ENCODE measurements around the gene SHROOM3. TPM values are rescaled to one million over a fixed set of nuclear protein-coding genes. Genes with fewer than 3 reads are reported as not detected.
"Not testable (repeated sequence)": the region's sequence is repeated elsewhere in the genome, so short reads cannot be mapped to it uniquely, and the experiment has no call there.

SHROOM3 gene
- total and polyA plus RNA-seq, 2 donors, result 11.7 to 16.6 TPM

GRCh38 chr4:76596713-76597112 is 161.7 kb downstream of the SHROOM3 start:
- no peak overlapping the region for H3K27ac ChIP-seq (ENCODE audit: low read depth)
- no peaks in the 10 kb centered on the region for H3K36me3 ChIP-seq (ENCODE audit: insufficient read depth)
- 81% methylated on average over 5 of the region's 5 CpGs for WGBS
- H3K4me3 ChIP-seq (ENCODE audit: low read depth, low read length), result no peak overlapping the region
- H3K4me1 ChIP-seq (ENCODE audit: insufficient read depth), result no peaks in the 10 kb centered on the region
- no peak for DNase-seq (ENCODE audit: extremely low spot score)

- 52% methylated on average over 5 of the region's 5 CpGs for WGBS
These were observed 162.5 kb downstream of the SHROOM3 start for GRCh38 chr4:76597423-76597979.

GRCh38 chr4:76600447-76600846 is 165.4 kb downstream of the SHROOM3 start:
- no peak for DNase-seq (ENCODE audit: extremely low spot score)
- Histone ChIP-seq H3K4me3 (ENCODE audit: low read depth, low read length) (no peak overlapping the region), H3K36me3 (ENCODE audit: insufficient read depth) (no peaks in the 10 kb centered on the region), H3K4me1 (ENCODE audit: insufficient read depth) (no peaks in the 10 kb centered on the region), H3K27ac (ENCODE audit: low read depth) (no peak overlapping the region)
- WGBS, result 60% methylated on average over 2 of the region's 2 CpGs

More at GRCh38 chr4:76597423-76597979, 162.5 kb downstream of the SHROOM3 start:
- no peak for DNase-seq (ENCODE audit: extremely low spot score)
- Histone ChIP-seq H3K4me3 (ENCODE audit: low read depth, low read length) (no peak overlapping the region), H3K4me1 (ENCODE audit: insufficient read depth) (no peaks in the 10 kb centered on the region), H3K27ac (ENCODE audit: low read depth) (no peak overlapping the region), H3K36me3 (ENCODE audit: insufficient read depth) (no peaks in the 10 kb centered on the region)

DNA sequence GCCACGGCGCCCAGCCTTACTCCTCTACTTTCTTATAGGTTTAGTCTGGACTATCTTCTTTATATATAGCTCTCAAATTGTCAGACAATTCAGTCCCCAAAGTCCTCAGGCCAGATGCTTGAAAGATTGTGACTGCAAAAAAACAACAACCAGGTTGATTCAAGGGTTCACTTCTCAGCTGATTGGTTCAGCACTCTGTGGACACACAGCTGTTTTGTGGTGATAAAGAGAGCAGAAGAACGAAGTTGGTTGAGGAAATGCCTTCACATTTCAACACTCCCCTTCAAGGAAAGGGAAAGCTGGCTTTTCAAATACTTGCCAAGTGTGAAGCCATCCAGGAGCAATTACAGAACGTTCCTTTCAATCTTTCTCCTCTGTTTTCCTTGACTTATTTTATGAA is 166.8 kb downstream of the SHROOM3 start:
- no peaks in the 10 kb centered on the region for H3K36me3 ChIP-seq (ENCODE audit: insufficient read depth)
- H3K27ac ChIP-seq (ENCODE audit: low read depth), result no peak overlapping the region
- WGBS, result 51% methylated on average over 4 of the region's 4 CpGs

DNA sequence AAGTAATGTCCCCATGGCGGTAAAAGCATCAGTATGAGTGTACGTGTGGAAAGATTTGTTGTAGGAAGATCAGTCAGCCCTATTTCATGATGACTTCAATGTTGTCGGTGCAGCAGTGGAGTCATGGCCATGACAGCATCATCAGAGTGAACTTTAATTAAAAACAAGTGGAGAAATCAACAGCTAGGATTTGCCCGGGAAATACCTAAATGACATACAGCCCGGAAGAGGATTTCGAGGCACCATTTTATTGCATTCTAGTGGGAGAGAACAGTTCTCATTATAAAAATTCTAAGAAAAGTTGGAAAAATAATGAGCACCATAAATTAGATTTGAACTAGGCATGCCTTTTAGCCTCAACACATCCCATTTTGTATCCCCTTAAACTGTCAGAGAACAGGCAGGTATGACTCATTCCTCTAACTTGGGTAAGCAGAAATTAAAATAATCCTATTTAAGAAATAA is 170.1 kb downstream of the SHROOM3 start:
- H3K4me3 ChIP-seq (ENCODE audit: low read depth, low read length), result no peak overlapping the region
- H3K27ac ChIP-seq (ENCODE audit: low read depth), result no peak overlapping the region
- WGBS, result 75% methylated on average over 6 of the region's 6 CpGs
- DNase-seq (ENCODE audit: extremely low spot score), result no peak
- no peaks in the 10 kb centered on the region for H3K36me3 ChIP-seq (ENCODE audit: insufficient read depth)
- H3K4me1 ChIP-seq (ENCODE audit: insufficient read depth), result no peaks in the 10 kb centered on the region

More for the DNA sequence above, 166.8 kb downstream of the SHROOM3 start:
- DNase-seq (ENCODE audit: extremely low spot score), result no peak
- H3K4me1 ChIP-seq (ENCODE audit: insufficient read depth), result no peaks in the 10 kb centered on the region
- H3K4me3 ChIP-seq (ENCODE audit: low read depth, low read length), result no peak overlapping the region

DNA sequence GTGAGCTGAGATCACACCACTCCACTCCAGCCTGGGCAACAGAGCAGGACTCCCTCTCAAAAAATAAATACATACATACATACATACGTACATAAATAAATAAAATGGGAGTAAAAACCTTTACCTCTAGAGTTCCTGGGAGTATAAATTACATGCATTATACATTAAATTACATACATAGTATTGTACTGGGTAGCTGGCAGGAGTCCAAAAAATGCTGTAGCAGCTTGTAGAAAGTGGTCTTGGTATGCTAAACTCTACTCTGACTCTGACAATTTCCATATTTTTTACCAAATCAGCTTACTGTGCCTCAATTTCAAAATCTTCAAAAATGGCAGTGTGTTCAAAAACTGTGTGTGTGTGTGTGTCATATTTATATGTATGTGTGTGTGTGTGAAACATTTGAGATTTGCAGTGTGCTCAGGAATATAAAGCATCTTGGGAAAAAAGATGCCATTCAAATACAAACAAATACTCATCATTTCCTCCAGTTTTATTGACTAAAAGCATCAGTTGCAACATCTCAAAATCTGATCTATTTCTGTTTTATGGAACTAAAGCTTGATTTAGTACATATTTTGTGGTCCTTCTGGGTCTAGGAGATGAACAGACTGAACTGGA is 171.7 kb downstream of the SHROOM3 start:
- Histone ChIP-seq H3K36me3 (ENCODE audit: insufficient read depth) (no peaks in the 10 kb centered on the region), H3K4me1 (ENCODE audit: insufficient read depth) (no peaks in the 10 kb centered on the region), H3K4me3 (ENCODE audit: low read depth, low read length) (no peak overlapping the region), H3K27ac (ENCODE audit: low read depth) (no peak overlapping the region)
- no peak for DNase-seq (ENCODE audit: extremely low spot score)
- 97% methylated on average over 1 of the region's 1 CpG for WGBS

- no peaks in the 10 kb centered on the region for H3K36me3 ChIP-seq (ENCODE audit: insufficient read depth)
- H3K27ac ChIP-seq (ENCODE audit: low read depth), result no peak overlapping the region
- 35% methylated on average over 3 of the region's 3 CpGs for WGBS
- DNase-seq (ENCODE audit: extremely low spot score), result no peak
- no peak overlapping the region for H3K4me3 ChIP-seq (ENCODE audit: low read depth, low read length)
- no peaks in the 10 kb centered on the region for H3K4me1 ChIP-seq (ENCODE audit: insufficient read depth)
These were observed 172.3 kb downstream of the SHROOM3 start for GRCh38 chr4:76607266-76607799.

GRCh38 chr4:76607846-76608245 is 172.8 kb downstream of the SHROOM3 start:
- Histone ChIP-seq H3K36me3 (ENCODE audit: insufficient read depth) (no peaks in the 10 kb centered on the region), H3K4me3 (ENCODE audit: low read depth, low read length) (no peak overlapping the region), H3K4me1 (ENCODE audit: insufficient read depth) (no peaks in the 10 kb centered on the region), H3K27ac (ENCODE audit: low read depth) (no peak overlapping the region)
- WGBS, result 98% methylated on average over 1 of the region's 1 CpG
- DNase-seq (ENCODE audit: extremely low spot score), result no peak

DNA sequence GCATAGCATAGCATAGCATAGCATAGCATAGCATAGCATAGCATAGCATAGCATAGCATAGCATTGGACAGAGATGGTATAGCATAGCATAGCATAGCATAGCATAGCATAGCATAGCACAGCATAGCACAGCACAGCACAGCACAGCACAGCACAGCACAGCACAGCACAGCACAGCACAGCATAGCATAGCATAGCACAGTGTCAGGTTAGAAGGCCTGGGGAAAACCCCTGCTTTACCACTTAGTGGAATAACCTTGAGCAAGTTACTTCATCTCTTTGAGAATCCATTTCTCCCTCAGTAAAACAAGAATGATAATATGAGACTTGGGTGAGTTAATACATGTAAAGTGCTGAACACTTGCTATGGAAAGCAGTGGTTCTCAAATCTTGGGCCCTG is 173.5 kb downstream of the SHROOM3 start:
- H3K4me1 ChIP-seq (ENCODE audit: insufficient read depth); DNase-seq (ENCODE audit: extremely low spot score); H3K4me3 ChIP-seq (ENCODE audit: low read depth, low read length); H3K36me3 ChIP-seq (ENCODE audit: insufficient read depth); H3K27ac ChIP-seq (ENCODE audit: low read depth): not testable (repeated sequence)

DNA sequence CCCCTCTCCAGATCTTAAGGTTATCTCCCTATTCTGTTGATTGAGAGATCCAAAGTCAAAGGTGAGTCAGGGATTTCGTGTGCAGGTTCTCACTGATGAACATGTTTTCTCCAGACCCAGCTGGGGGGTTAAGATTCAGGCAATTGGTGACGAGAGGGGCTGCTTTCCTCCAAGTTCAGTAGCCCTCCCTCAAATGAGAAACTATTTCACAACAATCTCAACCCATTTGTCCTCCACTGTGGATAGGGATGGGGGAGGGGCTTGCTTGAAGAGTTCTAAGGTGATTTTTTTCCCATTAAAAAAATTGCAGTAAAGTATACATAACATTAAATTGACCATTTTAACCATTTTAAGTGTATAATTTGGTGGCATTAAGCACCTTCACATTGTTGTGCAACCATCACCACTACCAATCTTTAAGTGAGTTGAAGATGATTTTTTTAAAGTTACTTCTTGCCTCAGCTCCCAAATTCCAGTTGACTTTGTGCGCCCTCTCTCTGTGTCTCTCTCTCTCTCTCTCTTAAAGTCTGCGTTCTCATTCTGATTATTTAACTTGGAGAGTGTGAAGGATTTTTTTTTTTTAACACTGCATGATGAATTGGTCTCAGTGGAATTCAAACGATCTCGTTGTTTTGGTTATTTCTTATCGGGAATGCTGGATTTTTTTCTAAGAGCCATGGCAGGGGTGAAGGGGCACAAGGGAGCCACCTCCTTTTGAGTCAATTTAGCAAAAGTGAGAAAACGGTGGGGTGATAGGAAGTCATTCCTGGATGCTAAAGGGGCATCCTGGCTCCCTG is 175.9 kb downstream of the SHROOM3 start:
- DNase-seq (ENCODE audit: extremely low spot score), result no peak
- no peaks in the 10 kb centered on the region for H3K36me3 ChIP-seq (ENCODE audit: insufficient read depth)
- WGBS, result 36% methylated on average over 8 of the region's 8 CpGs
- no peak overlapping the region for H3K27ac ChIP-seq (ENCODE audit: low read depth)
- H3K4me3 ChIP-seq (ENCODE audit: low read depth, low read length), result no peak overlapping the region
- H3K4me1 ChIP-seq (ENCODE audit: insufficient read depth), result no peaks in the 10 kb centered on the region

- WGBS, result 47% methylated on average over 6 of the region's 6 CpGs
- H3K36me3 ChIP-seq (ENCODE audit: insufficient read depth), result no peaks in the 10 kb centered on the region
- no peaks in the 10 kb centered on the region for H3K4me1 ChIP-seq (ENCODE audit: insufficient read depth)
- no peak overlapping the region for H3K27ac ChIP-seq (ENCODE audit: low read depth)
- no peak overlapping the region for H3K4me3 ChIP-seq (ENCODE audit: low read depth, low read length)
- no peak for DNase-seq (ENCODE audit: extremely low spot score)
These were observed 176.7 kb downstream of the SHROOM3 start for GRCh38 chr4:76611616-76612207.

DNA sequence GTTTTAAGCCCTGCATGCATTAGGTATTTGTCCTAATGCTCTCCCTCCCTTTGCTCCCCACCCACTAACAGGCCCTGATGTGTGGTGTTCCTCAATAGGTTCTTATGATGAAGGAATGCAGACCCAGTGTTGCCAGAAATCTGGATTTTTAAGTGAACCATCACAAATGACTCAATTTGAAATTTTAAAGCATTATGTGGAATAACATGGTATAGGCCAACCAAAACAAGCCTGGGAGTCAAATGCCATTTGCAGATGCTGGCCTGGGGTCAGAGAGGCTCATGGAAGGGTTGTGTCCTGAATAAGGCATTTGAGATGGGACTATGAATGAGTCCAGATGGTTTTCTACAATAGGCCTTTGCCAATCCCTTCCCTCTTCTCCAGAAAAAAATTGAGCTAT is 179.6 kb downstream of the SHROOM3 start:
- Histone ChIP-seq H3K27ac (ENCODE audit: low read depth) (no peak overlapping the region), H3K36me3 (ENCODE audit: insufficient read depth) (no peaks in the 10 kb centered on the region), H3K4me1 (ENCODE audit: insufficient read depth) (no peaks in the 10 kb centered on the region), H3K4me3 (ENCODE audit: low read depth, low read length) (no peak overlapping the region)
- no peak for DNase-seq (ENCODE audit: extremely low spot score)

DNA sequence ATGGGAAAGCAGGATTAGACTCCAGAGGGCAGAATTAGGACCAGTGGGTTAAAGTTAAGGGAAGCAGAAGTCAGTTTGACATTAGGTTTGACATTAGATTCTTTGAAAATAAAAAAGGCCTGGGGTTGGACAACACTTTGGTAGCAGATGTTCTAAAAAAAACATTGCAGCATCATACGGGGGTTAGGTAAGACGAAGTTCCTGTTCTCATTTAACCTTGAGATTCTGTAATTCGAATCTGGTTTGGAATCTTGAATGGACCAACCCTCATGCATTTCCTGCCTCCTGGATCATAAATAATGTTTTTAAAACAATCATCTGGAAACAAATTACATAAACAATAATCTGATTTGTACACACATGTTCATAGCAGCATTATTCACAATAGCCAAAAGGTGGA is 181.0 kb downstream of the SHROOM3 start:
- H3K4me3 ChIP-seq (ENCODE audit: low read depth, low read length), result no peak overlapping the region
- no peak for DNase-seq (ENCODE audit: extremely low spot score)
- 79% methylated on average over 3 of the region's 3 CpGs for WGBS
- no peaks in the 10 kb centered on the region for H3K4me1 ChIP-seq (ENCODE audit: insufficient read depth)
- H3K36me3 ChIP-seq (ENCODE audit: insufficient read depth), result no peaks in the 10 kb centered on the region
- no peak overlapping the region for H3K27ac ChIP-seq (ENCODE audit: low read depth)
